IMR-90 (cell line): ENCODE results near the gene OTOG. TPM values are rescaled to one million over a fixed set of nuclear protein-coding genes. Genes with fewer than 3 reads are reported as not detected.

Source experiments
- ATAC-seq: fragments of 200-7000 bp; cut with Tn5 transposase; 2 replicates; pipeline ENCODE4 v1.9.1; 2020; ENCODE audit warnings: low read depth, mild to moderate bottlenecking, moderate library complexity
- BruUV-seq: library from RNA; stranded (reverse); fragments of 400-500 nt; replicated peaks from 2 replicates; lab custom pipeline; 2021; lab: Mats Ljungman, UMichigan
- CTCF ChIA-PET: fragments of 300-600 bp; formaldehyde crosslinking; extraction: SDS; loops from one replicate; lab custom pipeline; 2021; ENCODE audit warnings: antibody characterized with exemption; lab: Yijun Ruan, JAX
- POLR2A ChIA-PET: fragments of 300-600 bp; sonication (Branson Sonifier 250); formaldehyde crosslinking; loops from one replicate; lab custom pipeline; 2022; ENCODE audit warnings: antibody characterized with exemption; ENCODE audit not compliant: unreplicated experiment; lab: Charles Lee
- DNase-seq: peaks from one replicate; pipeline ENCODE4 v3.0.0; 2013
- H2AFZ ChIP-seq: replicated peaks from 2 replicates; pipeline ENCODE3; 2013; ENCODE audit warnings: low read length, mild to moderate bottlenecking; ENCODE audit not compliant: poor library complexity
- H2AK5ac ChIP-seq: 2 replicates; pipeline ENCODE4 v1.6.1; 2013; ENCODE audit warnings: low read depth, low read length, inconsistent platforms
- H2AK9ac ChIP-seq: replicated peaks from 2 replicates; pipeline ENCODE3; 2013; ENCODE audit warnings: mild to moderate bottlenecking, low read depth, low read length, moderate library complexity; ENCODE audit not compliant: poor library complexity
- H2BK120ac ChIP-seq: 2 replicates; pipeline ENCODE4 v1.6.1; 2013; ENCODE audit warnings: low read depth, low read length, inconsistent platforms
- H2BK15ac ChIP-seq: 3 replicates; pipeline ENCODE4 v1.6.1; 2013; ENCODE audit warnings: low read depth, low read length, inconsistent platforms
- H2BK20ac ChIP-seq: 2 replicates; pipeline ENCODE4 v1.6.1; 2013; ENCODE audit warnings: low read depth, mild to moderate bottlenecking, inconsistent platforms, low read length, moderate library complexity
- H2BK5ac ChIP-seq: 2 replicates; pipeline ENCODE4 v1.6.1; 2013; ENCODE audit warnings: mild to moderate bottlenecking, low read depth, low read length, inconsistent platforms; ENCODE audit not compliant: poor library complexity, severe bottlenecking
- H3K14ac ChIP-seq: replicated peaks from 2 replicates; pipeline ENCODE4 v1.6.1; 2013; ENCODE audit warnings: low read depth, low read length, inconsistent platforms
- H3K18ac ChIP-seq: 2 replicates; pipeline ENCODE4 v1.6.1; 2013; ENCODE audit warnings: low read depth, low read length, control low read depth
- H3K23ac ChIP-seq: 2 replicates; pipeline ENCODE4 v1.6.1; 2013; ENCODE audit warnings: low read depth, low read length, inconsistent platforms
- H3K27ac ChIP-seq: 2 replicates; pipeline ENCODE4 v1.5.1; 2013; ENCODE audit warnings: mild to moderate bottlenecking, control low read depth, low read length; ENCODE audit not compliant: insufficient read depth
- H3K27me3 ChIP-seq: 2 replicates; pipeline ENCODE4 v1.6.1; 2013; ENCODE audit warnings: low read length; ENCODE audit not compliant: control insufficient read depth, insufficient read depth
- H3K36me3 ChIP-seq: 2 replicates; pipeline ENCODE4 v1.6.1; 2013; ENCODE audit warnings: low read length, mixed read lengths; ENCODE audit not compliant: control insufficient read depth, insufficient read depth
- H3K4ac ChIP-seq: 2 replicates; pipeline ENCODE4 v1.6.1; 2013; ENCODE audit warnings: low read depth, low read length, inconsistent platforms
- H3K4me1 ChIP-seq: 2 replicates; pipeline ENCODE4 v1.6.1; 2013; ENCODE audit warnings: low read length, mixed read lengths; ENCODE audit not compliant: control insufficient read depth, insufficient read depth
- H3K4me2 ChIP-seq: 2 replicates; pipeline ENCODE4 v1.6.1; 2013; ENCODE audit warnings: low read depth, mild to moderate bottlenecking, control low read depth, low read length, moderate library complexity
- H3K4me3 ChIP-seq: 2 replicates; pipeline ENCODE4 v1.5.1; 2013; ENCODE audit warnings: low read depth, mild to moderate bottlenecking, control low read depth, low read length, moderate library complexity; ENCODE audit not compliant: insufficient read depth
- H3K56ac ChIP-seq: 2 replicates; pipeline ENCODE4 v1.6.1; 2013; ENCODE audit warnings: low read length, inconsistent platforms; ENCODE audit not compliant: insufficient read depth; ENCODE audit errors: extremely low read depth
- H3K79me1 ChIP-seq, 2 experiments: 2 replicates each; pipeline ENCODE4 v1.6.1; 2013; ENCODE audit warnings: low read length in 2 of 2, inconsistent platforms in 1 of 2, low read depth in 1 of 2
- H3K9ac ChIP-seq: 2 replicates; pipeline ENCODE4 v1.6.1; 2013; ENCODE audit warnings: low read depth, low read length, control low read depth
- H3K9me1 ChIP-seq: 2 replicates; pipeline ENCODE4 v1.6.1; 2013; ENCODE audit warnings: low read length, inconsistent platforms; ENCODE audit not compliant: insufficient read depth
- H3K9me3 ChIP-seq: 2 replicates; pipeline ENCODE4 v1.6.1; 2013; ENCODE audit warnings: low read length; ENCODE audit not compliant: control insufficient read depth, insufficient read depth
- H4K20me1 ChIP-seq: 2 replicates; pipeline ENCODE4 v1.6.1; 2013; ENCODE audit warnings: low read length, inconsistent platforms; ENCODE audit not compliant: insufficient read depth
- H4K5ac ChIP-seq: 2 replicates; pipeline ENCODE4 v1.6.1; 2013; ENCODE audit warnings: mild to moderate bottlenecking, low read depth, low read length, control low read depth
- H4K8ac ChIP-seq, 2 experiments: 2 replicates each; pipeline ENCODE4 v1.6.1; 2013; ENCODE audit warnings: low read depth in 2 of 2, low read length in 2 of 2, control low read depth in 1 of 2, inconsistent platforms in 1 of 2
- H4K91ac ChIP-seq: 2 replicates; pipeline ENCODE4 v1.6.1; 2013; ENCODE audit warnings: low read depth, low read length, inconsistent platforms; ENCODE audit not compliant: insufficient read depth
- CEBPB ChIP-seq: IDR thresholded peaks from 2 replicates; pipeline ENCODE4 v1.6.1; 2012; ENCODE audit warnings: low read depth, low read length, improper control_type of control experiment
- FOS ChIP-seq: fragments of 150-350 bp; IDR thresholded peaks from 2 replicates; pipeline ENCODE4 v1.6.1; 2016; ENCODE audit warnings: low read depth, low read length
- MAZ ChIP-seq: IDR thresholded peaks from 2 replicates; pipeline ENCODE4 v1.6.1; 2012; ENCODE audit warnings: low read depth, mild to moderate bottlenecking, low read length, improper control_type of control experiment, moderate library complexity, borderline replicate concordance
- POLR2A ChIP-seq: IDR thresholded peaks from 2 replicates; pipeline ENCODE4 v1.6.1; 2012; ENCODE audit warnings: mild to moderate bottlenecking, low read depth, low read length
- RAD21 ChIP-seq: IDR thresholded peaks from 2 replicates; pipeline ENCODE4 v1.6.1; 2012; ENCODE audit warnings: low read length, improper control_type of control experiment
- RCOR1 ChIP-seq: IDR thresholded peaks from 2 replicates; pipeline ENCODE4 v1.6.1; 2012; ENCODE audit warnings: mild to moderate bottlenecking, low read length, improper control_type of control experiment; ENCODE audit not compliant: insufficient replicate concordance
- RFX5 ChIP-seq: IDR thresholded peaks from 2 replicates; pipeline ENCODE4 v1.8.0; 2012; ENCODE audit warnings: low read depth, mild to moderate bottlenecking, low read length, moderate library complexity
- SMC3 ChIP-seq: fragments of 150-350 bp; IDR thresholded peaks from 2 replicates; pipeline ENCODE4 v1.6.1; 2016; ENCODE audit warnings: low read depth, mild to moderate bottlenecking, antibody characterized with exemption, low read length, moderate library complexity
- WGBS, 2 experiments: methylation state at CpG; one replicate each; pipeline versions ENCODE4 v1.1.5 to v1.1.7; 2013; ENCODE audit warnings: missing lambda C conversion rate in 2 of 2; ENCODE audit not compliant: insufficient read length in 1 of 2; ENCODE audit errors: extremely low coverage in 2 of 2; 5-methylcytosine and 5-hydroxymethylcytosine counted together
- dilution Hi-C: fragments of 300-500 bp; cut with HindIII; formaldehyde crosslinking; loops from one replicate; pipeline ENCODE4 v1.14.3; 2018; ENCODE audit warnings: low sequenced_read_pairs; ENCODE audit not compliant: unreplicated experiment
- in situ Hi-C: fragments of 300-500 bp; cut with MboI; formaldehyde crosslinking; loops from 3 replicates; pipeline ENCODE4 v1.14.3; 2019; ENCODE audit warnings: low sequenced_read_pairs, inconsistent platforms, mixed read lengths
- intact Hi-C: fragments of 100-400 bp; cut with micrococcal nuclease; formaldehyde crosslinking; loops from 2 replicates; pipeline ENCODE4 v1.10.0; 2022
- polyA plus RNA-seq, 3 experiments: library from polyadenylated mRNA; depleted of rRNA; stranded (reverse); fragments of >200 nt; gene quantifications; 2 replicates each; pipeline ENCODE4 v1.2.3, GENCODE V29; 2012; ENCODE audit warnings: low replicate concordance in 1 of 3
- total RNA-seq: library from RNA; depleted of rRNA; stranded (reverse); fragments of >200 nt; gene quantifications from 2 replicates; pipeline ENCODE4 v1.2.3, GENCODE V29; 2012
- TF ChIP-seq, protein P1 (sequence below): fragments of 150-350 bp; IDR thresholded peaks from 2 replicates; pipeline ENCODE4 v1.6.1; 2017; ENCODE audit warnings: mild to moderate bottlenecking, antibody characterized with exemption, low read length, low read depth

The OTOG gene
- total and polyA plus RNA-seq, 2 of the 4 experiments (the other 2 are of a cell fraction) = not detected

DNA sequence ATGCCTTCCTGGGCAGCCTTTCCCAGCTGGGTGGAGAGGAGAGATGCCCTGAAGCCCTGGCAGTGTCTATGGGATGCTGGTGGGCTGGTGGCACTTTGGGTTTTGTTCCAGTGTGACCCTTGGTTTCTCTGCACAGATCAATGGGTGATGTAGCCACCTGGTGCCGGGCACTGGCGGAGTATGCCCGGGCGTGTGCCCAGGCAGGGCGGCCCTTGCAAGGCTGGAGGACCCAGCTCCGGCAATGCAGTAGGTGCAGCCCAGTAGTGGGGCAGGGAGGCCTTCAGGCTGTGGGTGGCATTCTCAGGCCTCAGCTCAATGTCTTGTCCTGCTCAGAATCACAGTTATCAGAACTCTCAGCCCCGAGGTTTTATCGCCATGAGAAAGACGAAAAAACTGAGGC lies 11.9 kb downstream of the OTOG start:
- Histone ChIP-seq H4K20me1 (no peaks in the 10 kb centered on the region), H2BK5ac (no peak overlapping the region), H2AK5ac (no peak overlapping the region), H2BK120ac (no peak overlapping the region), H2BK20ac (no peak overlapping the region), H2AFZ (no peak overlapping the region), H4K91ac (no peak overlapping the region), H4K8ac (no peak overlapping the region), H3K18ac (no peak overlapping the region), H3K9ac (no peak overlapping the region), H3K14ac (no peak overlapping the region), H3K9me1 (no peaks in the 10 kb centered on the region), H3K9me3 (no peaks in the 10 kb centered on the region), H4K5ac (no peak overlapping the region), H3K23ac (no peak overlapping the region), H3K56ac (no peak overlapping the region), H3K27ac (no peak overlapping the region), H3K4me2 (no peak overlapping the region), H2BK15ac (no peak overlapping the region), H3K4me1 (no peaks in the 10 kb centered on the region), H3K4me3 (no peak overlapping the region), H3K27me3 (peaks cover 5% of the 10 kb centered on the region; the same call in 1 of the 2 replicates), H3K4ac (no peak overlapping the region), H3K79me1 (no peaks in the 10 kb centered on the region), H2AK9ac (no peak overlapping the region), H3K36me3 (no peaks in the 10 kb centered on the region)
- CTCF ChIA-PET = no interaction called here
- intact Hi-C loops (no loop called here), in situ Hi-C loops (no loop called here), dilution Hi-C loops (no loop called here)
- no peak for ATAC-seq
- BruUV-seq = no TSS peak
- TF ChIP-seq FOS (no peak), MAZ (no peak), RCOR1 (no peak), POLR2A (no peak), RFX5 (no peak), SMC3 (no peak), RAD21 (no peak), CEBPB (no peak)
- TF ChIP-seq, protein P1, sequence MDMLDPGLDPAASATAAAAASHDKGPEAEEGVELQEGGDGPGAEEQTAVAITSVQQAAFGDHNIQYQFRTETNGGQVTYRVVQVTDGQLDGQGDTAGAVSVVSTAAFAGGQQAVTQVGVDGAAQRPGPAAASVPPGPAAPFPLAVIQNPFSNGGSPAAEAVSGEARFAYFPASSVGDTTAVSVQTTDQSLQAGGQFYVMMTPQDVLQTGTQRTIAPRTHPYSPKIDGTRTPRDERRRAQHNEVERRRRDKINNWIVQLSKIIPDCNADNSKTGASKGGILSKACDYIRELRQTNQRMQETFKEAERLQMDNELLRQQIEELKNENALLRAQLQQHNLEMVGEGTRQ = no peak
- 74% methylated on average over 5 of the region's 9 CpGs; no CpG with 5 or more reads in 1 of the 2 experiments for WGBS, 2 experiments
- DNase-seq = no peak
- POLR2A ChIA-PET = no interaction called here
